ENCODE measurements around the gene PIGBOS1.
"Not testable (repeated sequence)": the region's sequence is repeated elsewhere in the genome, so short reads cannot be mapped to it uniquely, and the experiment has no call there.

Gene PIGBOS1

DNA sequence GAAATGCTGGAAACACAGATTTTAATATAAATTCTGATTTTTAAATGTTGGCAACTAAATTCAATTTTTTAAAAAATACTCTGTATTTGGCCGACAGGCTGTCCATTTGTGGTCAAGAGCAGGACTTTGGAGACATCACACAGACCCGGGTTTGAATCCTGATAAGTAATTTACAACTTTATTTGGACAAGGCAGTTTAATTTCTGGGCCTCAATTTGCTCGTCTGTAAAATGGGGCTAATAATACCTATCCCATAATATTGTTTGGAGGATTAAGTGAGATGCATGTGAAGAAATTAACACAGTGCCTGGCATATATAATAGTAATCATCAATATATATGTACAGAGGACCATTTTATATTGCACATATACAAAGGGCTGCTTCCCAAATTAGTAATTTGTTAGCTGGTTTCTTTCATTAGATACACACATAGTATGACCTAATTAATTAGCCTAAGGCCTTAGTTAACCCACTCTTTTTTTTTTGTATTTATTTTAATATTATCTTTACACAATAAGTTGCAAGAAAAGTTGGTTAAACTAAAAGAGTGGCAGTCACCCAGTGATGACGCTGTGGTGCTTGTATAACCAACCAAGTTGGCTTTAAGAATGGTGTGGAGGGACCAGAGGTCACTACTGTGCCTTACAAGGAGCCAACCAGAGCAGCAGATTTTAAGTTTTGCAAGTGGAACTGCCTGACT, 764 bp upstream of the PIGBOS1 start:
- peaks cover 0 to under 1% (median 0%) of the 10 kb centered on the region in 3 donors for H3K36me3 ChIP-seq
- intact Hi-C loops (cut with DNase I; ENCODE audit: low total_unique reads) = no loop called here
- H3K27me3 ChIP-seq = no peaks in the 10 kb centered on the region
- peaks cover 0 to 37% (median 18%) of the 10 kb centered on the region in 4 donors for H3K4me1 ChIP-seq
- H3K9me3 ChIP-seq = no peaks in the 10 kb centered on the region
- peak overlapping the region; percentile 81 to 89 for H3K27ac ChIP-seq
- TF ChIP-seq, protein P1, sequence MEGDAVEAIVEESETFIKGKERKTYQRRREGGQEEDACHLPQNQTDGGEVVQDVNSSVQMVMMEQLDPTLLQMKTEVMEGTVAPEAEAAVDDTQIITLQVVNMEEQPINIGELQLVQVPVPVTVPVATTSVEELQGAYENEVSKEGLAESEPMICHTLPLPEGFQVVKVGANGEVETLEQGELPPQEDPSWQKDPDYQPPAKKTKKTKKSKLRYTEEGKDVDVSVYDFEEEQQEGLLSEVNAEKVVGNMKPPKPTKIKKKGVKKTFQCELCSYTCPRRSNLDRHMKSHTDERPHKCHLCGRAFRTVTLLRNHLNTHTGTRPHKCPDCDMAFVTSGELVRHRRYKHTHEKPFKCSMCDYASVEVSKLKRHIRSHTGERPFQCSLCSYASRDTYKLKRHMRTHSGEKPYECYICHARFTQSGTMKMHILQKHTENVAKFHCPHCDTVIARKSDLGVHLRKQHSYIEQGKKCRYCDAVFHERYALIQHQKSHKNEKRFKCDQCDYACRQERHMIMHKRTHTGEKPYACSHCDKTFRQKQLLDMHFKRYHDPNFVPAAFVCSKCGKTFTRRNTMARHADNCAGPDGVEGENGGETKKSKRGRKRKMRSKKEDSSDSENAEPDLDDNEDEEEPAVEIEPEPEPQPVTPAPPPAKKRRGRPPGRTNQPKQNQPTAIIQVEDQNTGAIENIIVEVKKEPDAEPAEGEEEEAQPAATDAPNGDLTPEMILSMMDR (IDR thresholded peaks at IDR 0.05) = no peak
- H3K4me3 ChIP-seq = peak overlapping the region; percentile 62 to 67
- DNase-seq = peak in 1 of 2 donors; percentile 48

DNA sequence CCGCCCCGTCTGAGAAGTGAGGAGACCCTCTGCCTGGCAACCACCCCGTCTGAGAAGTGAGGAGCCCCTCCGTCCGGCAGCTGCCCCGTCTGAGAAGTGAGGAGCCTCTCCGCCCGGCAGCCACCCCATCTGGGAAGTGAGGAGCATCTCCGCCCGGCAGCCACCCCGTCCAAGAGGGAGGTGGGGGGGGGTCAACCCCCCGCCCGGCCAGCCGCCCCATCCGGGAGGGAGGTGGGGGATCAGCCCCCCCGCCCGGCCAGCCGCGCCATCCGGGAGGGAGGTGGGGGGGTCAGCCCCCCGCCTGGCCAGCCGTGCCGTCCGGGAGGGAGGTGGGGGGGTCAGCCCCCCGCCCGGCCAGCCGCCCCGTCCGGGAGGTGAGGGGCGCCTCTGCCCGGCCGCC, 16.1 kb downstream of the PIGBOS1 start:
- peaks cover 0 to 26% (median 9%) of the 10 kb centered on the region in 3 donors for H3K36me3 ChIP-seq
- H3K27me3 ChIP-seq; H3K4me1 ChIP-seq; intact Hi-C loops (cut with DNase I; ENCODE audit: low total_unique reads); H3K4me3 ChIP-seq; H3K9me3 ChIP-seq; DNase-seq; H3K27ac ChIP-seq: not testable (repeated sequence)

DNA sequence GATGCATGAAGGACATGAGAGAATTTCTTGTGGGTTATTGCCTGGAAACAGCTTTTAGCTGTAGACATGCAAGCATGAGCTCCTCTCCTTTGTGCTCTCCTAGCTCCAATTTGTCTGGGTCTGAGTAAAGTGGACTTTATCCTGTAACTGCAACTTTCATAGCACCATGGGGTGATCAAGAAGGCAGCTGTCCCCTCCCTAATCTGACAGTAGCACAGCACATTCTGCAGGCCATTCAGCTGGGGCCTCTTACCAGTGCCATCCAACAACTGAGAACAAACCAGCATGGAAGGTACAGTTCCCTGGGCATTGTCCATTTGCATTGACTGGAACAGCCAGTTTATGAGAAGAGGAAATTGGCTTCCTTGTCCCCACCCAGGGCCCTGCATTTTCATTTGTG, 21.6 kb downstream of the PIGBOS1 start:
- no peaks in the 10 kb centered on the region for H3K9me3 ChIP-seq
- no peak for DNase-seq
- H3K27me3 ChIP-seq = no peaks in the 10 kb centered on the region
- intact Hi-C loops (cut with DNase I; ENCODE audit: low total_unique reads) = no loop called here
- no peaks in the 10 kb centered on the region for H3K4me1 ChIP-seq
- no peaks in the 10 kb centered on the region for H3K36me3 ChIP-seq
- TF ChIP-seq, protein P1 (IDR thresholded peaks at IDR 0.05) = no peak
- H3K4me3 ChIP-seq = no peak overlapping the region
- no peak overlapping the region for H3K27ac ChIP-seq

DNA sequence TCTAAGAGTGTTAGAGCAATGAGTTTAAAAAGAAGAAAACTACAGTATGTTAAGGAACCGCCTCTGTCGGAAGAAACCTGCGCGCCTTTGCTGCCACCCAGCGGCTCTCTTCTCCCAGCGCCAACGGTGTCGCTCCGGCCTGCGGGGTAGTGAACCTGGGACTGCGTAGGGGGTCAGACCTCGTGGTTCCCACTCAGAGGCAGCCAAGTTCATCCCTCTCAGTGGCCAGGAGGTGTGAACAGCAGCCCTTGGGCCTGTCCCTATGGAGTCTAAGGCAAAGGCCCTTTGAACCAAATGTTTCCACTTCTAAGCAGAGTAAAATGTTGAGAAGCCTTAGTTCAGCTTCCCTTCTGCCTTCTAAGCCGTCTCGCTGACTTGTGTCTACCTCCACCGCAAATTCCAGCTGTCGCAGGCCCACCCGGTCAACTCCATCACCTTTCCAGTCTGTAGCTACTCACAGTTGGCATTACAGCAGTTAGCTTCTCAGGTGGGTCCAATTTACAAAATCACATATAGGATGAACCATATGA, 28.3 kb downstream of the PIGBOS1 start:
- TF ChIP-seq, protein P1 (IDR thresholded peaks at IDR 0.05) = peak; percentile 83 to 93

DNA sequence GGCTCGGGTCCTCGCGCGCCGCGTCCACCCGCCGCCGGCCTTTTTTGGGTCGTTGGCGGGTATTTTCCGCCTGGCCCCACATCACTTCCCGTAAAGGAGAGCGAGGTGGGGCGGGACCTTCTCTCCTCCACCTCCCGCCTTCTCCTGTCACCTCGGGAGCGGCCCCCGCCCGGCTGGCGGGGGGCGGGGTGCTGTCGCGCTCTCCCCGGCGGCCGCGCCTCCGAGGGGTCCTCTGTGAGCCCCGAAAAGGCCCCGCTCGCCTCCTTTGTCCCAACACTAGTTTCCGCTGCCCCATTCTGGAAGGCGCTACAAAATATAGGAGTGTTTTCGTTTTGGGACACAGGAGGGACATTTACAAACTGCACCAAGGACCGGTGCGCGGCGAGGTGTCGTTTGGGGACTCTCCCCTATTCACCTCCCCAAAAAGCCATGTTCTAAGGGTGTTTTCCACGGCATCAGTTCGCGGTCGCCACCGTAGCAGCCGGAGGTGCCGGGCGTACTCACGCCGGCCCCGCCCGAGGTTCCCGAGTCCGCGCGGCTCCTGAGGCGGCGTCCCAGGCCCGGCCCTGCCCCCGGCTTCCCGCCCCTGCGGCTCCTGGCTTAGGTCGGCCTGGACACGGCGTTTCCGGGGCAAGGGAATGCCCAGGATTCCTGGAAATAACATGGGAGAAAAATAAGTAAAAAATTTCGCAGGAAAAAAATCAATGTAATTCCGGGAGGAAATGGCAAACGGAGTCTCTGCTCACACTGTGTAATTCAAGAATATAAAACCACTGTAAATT, 29.0 kb downstream of the PIGBOS1 start, which contains the start of gene RAB27A:
Gene RAB27A (minus strand): TSS at position 68 of the 782 bp plus-strand sequence. CDS start 54,879 bp downstream, outside the sequence.
- DNase-seq = peak; percentile 70 to 88
- peak within 1 kb of the TSS; percentile 93 for H3K27ac ChIP-seq
- H3K4me3 ChIP-seq = peak within 1 kb of the TSS; percentile 82 to 90
- no peaks in the 10 kb centered on the region for H3K36me3 ChIP-seq
- TF ChIP-seq, protein P1 (IDR thresholded peaks at IDR 0.05) = no peak
- H3K27me3 ChIP-seq = no peaks in the 10 kb centered on the region
- no peaks in the 10 kb centered on the region for H3K9me3 ChIP-seq
- intact Hi-C loops (cut with DNase I; ENCODE audit: low total_unique reads) = loop anchor here (2.0 to 10.0 kb wide), 2 partner anchors 73 to 1315 kb away; partner anchors contain the start of gene UNC13C
- peaks cover 0 to 29% (median 11%) of the 10 kb centered on the region in 4 donors for H3K4me1 ChIP-seq

More for the DNA sequence above, 28.3 kb downstream of the PIGBOS1 start:
- DNase-seq = peak; percentile 80 to 91
- H3K27ac ChIP-seq = peak overlapping the region; percentile 93
- peak overlapping the region; percentile 82 to 90 for H3K4me3 ChIP-seq
- no peaks in the 10 kb centered on the region for H3K9me3 ChIP-seq
- no peaks in the 10 kb centered on the region for H3K36me3 ChIP-seq
- peaks cover 0 to 23% (median 11%) of the 10 kb centered on the region in 4 donors for H3K4me1 ChIP-seq
- no peaks in the 10 kb centered on the region for H3K27me3 ChIP-seq
- intact Hi-C loops (cut with DNase I; ENCODE audit: low total_unique reads) = loop anchor here (2.0 kb wide), 1 partner anchor 74 kb away; no protein-coding TSS in a partner anchor

Measured in tibial artery (tissue), 4 donors.